ENCODE data around the gene MYH13. TPM values are rescaled to one million over a fixed set of nuclear protein-coding genes. Genes with fewer than 3 reads are reported as not detected.

The MYH13 gene
- polyA plus RNA-seq, 2 donors, result 0.04 to 0.08 TPM

Other genes starting within 250 kb of the MYH13 start
- gene GAS7, start 174.4 kb downstream of the MYH13 start, polyA plus RNA-seq, result 1 to 10 TPM; 6.4 to 7.7 TPM
- not detected for gene MYH8, start 48.9 kb upstream of the MYH13 start, polyA plus RNA-seq
- not detected for gene MYH4, start 96.6 kb upstream of the MYH13 start, polyA plus RNA-seq
- under 1 TPM in 1 of 2 donors, not detected in 1; 0.01 TPM for gene MYH1, start 145.5 kb upstream of the MYH13 start, polyA plus RNA-seq
- gene MYH2, start 176.7 kb upstream of the MYH13 start, polyA plus RNA-seq, result under 1 TPM in 1 of 2 donors, not detected in 1; 0.02 TPM